Measurements from ENCODE around the gene DEPDC7. TPM values are rescaled to one million over a fixed set of nuclear protein-coding genes. Genes with fewer than 3 reads are reported as not detected.
"Not testable (repeated sequence)": the region's sequence is repeated elsewhere in the genome, so short reads cannot be mapped to it uniquely, and the experiment has no call there.

DEPDC7 gene
- total RNA-seq, 2 experiments from 2014 or later: 2.5 to 2.8 TPM

DNA sequence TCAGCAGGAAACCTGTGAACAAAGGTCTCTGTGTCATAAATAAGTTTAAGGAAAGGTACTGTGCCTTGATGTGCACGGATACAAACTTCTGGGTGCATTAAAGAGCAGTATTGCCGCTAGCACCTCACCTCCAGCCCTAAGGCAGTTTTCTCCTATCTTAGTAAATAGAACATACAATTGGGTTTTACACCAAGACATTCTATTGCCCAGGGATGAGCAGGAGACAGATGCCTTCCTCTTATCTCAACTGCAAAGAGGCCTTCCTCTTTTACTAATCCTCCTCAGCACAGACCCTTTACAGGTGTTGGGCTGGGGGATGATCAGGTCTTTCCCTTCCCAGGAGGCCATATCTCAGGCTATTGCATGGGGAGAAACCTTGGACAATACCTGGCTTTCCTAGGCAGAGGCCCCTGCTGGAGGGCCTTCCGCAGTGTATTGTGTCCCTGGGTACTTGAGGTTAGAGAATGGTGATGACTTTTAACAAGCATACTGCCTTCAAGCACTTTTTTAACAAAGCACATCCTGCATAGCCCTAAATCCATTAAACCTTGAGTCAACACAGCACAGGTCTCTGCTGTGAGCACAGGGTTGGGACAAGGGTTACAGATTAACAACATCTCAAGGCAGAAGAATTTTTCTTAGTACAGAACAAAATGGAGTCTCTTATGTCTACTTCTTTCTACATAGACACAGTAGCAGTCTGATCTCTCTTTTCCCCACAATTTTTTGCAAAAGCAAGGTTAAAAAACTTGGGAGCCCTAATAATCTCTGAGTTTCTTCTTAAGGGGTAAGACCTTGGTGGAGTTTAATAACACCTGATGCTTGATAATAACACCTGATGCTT, 34.1 kb downstream of the DEPDC7 start:
- CTCF ChIA-PET: not testable (repeated sequence)

DNA sequence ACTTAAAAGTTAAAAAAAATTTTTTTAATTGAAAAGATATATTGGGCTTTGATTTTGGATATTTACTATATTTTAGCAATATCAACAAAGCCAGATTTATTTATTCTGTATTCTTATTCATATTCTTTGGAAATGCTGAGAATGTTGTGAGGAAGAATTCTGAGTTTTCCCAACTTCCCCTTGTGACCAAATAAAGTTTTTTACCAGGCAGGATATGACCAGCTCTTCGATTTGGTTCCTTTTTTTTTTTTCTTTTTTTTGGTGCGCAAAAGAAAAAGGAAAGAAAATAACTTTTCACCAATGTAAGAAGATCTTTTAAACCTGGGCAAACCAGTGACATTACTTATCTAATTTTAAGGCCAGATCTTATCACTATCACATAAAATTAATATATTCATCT, 36.6 kb downstream of the DEPDC7 start:
- POLR2A ChIA-PET: no interaction called here
- CTCF ChIA-PET: interaction anchor here (0.7 kb wide), 1 partner anchor 14 kb away, joined by 4 read pairs; no protein-coding TSS in a partner anchor

More for the DNA sequence above, 34.1 kb downstream of the DEPDC7 start:
- POLR2A ChIA-PET: not testable (repeated sequence)

DNA sequence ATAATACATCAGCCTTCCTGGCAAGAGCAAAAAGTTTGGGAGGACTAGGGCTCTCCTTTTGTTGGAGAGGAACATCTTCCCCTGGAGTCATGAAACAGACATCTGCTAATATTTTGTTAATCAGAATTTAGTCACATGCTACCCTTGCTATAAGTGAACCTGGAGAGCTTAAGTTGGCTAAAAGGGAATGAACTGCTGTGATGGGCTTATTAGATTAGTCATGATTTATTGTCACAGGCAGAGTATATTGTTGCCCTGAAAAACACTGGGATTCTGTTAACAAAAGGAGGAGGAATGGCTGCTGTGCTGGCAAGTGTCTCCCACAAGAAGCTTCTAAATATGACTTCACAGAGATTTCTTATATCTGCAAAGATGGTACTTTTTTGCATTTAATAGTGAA, 39.7 kb downstream of the DEPDC7 start:
- CTCF ChIA-PET: interaction anchor here (1.3 kb wide), 1 partner anchor 10 kb away, joined by 3 read pairs; no protein-coding TSS in a partner anchor
- POLR2A ChIA-PET: no interaction called here

DNA sequence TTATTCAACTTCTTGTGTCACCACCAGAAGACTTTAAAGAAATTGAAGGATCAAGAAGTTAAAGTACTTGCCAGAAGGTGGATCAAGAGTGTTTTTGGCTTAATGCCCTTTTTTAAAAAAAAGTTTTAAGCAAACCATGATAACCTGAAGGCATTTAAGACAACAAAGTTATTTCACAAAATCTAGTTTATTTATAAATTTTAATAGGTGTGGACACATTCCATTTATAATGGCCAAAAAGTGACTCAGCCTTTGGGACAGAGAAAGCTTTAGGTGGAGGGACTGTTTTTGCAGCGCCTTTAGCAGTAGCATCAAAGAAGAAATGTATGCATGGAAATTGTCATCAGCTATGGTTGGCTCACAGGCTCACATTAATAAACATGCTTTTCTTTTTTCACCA, 41.6 kb downstream of the DEPDC7 start:
- CTCF ChIA-PET: interaction anchor here (0.5 to 1.4 kb wide), 2 partner anchors 8 to 64 kb away, joined by 3 to 6 read pairs; no protein-coding TSS in a partner anchor
- POLR2A ChIA-PET: interaction anchor here (0.6 kb wide), 1 partner anchor 418 kb away, joined by 3 read pairs; no protein-coding TSS in a partner anchor

DNA sequence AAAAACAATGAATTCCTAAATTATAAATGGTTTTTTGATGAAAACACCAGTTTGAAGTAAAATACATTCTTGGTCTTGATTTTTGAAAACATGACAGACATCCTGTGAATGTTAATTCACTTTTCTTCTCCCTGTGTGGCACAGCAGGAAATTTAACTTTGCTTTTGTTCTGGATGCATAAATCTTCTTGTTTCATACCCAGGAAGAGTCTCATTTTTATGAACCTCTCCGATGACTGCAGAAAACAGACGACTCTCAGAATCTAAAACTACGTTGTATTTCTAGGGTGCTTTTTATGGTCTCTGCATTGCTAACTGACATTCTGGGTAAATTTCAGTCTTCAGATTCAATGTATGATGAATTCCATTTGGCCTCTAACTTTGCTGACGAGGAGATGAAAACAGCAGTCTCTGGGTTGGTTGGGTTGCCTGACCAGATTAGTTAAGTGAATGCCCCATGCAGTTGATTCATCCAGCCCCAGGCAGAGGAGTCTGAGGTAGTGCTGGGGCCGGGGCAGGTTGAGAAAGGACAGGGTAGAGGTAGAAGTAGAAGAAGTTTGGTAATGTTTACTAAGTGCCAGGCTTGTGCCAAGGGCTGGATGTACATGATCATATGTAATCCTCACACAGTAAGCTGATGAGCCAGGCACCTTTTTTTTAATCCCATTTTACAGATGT, 43.8 kb downstream of the DEPDC7 start:
- ChIA-PET CTCF (no interaction called here), POLR2A (no interaction called here)

DNA sequence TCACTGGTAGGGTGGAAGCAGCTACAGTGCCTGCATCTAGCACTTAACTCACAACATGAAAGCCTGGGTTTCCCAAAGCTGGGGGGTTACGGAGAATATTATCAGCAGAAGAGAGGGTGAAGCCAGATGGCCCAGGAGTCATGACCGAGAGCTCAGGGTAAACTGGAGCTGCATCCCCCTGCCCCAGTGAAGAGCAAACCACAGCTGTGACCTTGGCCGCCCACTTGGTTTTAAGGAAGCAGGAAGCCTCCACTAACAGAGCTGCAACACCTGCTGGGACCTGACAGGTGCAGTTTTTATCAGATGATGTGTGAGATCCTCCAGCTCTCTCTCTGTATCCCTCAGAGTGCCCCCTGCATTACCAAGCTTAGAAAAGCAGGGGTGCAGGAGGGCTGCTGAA, 44.6 kb downstream of the DEPDC7 start:
- ChIA-PET POLR2A (no interaction called here), CTCF (interaction anchor here (2.0 kb wide), 1 partner anchor 21 kb away, joined by 6 read pairs; the partner anchor contains the start of gene TCP11L1)

DNA sequence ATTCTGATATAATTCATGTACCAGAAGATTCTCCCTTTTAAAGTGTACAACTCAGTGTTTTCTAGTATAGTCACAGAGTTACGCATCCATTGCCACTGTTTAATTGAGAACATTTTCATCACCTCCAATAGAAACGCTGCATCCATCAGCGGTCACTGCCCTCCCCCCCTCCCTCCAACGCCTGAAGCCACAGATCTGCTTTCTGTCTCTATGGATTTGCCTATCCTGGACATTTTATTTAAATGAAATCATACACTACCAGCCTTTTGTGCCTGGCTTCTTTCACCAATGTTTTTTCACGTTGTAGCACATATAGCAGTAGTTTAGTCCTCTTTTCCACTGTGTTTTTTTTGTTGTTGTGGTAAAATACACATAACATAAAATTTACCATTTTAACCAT, 46.5 kb downstream of the DEPDC7 start:
- ChIA-PET POLR2A (no interaction called here), CTCF (interaction anchor here (1.7 to 2.0 kb wide), 2 partner anchors 22 to 102 kb away, joined by 6 read pairs; partner anchors contain the start of gene TCP11L1)

DNA sequence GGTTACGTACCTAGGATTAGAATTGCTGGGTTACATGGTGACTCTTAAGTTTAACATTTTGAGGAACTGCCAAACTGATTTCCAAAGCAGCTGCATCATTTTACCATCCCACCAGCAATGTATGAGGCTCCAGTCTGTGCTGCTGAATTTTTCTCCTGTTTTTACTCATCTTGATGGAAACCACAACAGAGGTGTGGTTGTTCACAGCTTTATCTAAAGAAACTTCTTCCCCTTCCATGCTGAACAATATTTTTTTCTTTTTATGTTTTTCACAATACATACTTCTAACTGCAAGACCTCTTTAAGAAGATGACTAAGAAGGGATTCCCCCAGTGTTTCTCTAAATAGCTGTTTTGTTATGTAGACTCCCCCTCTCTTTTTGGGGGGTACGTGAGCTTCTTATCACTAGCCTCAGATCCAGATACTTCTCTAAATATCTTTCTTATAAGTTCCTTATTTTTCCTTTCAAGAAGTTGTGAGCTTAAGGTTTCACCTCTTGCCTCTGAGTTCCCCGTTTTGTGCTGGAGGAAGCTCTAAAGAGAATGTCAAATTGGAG, 47.7 kb downstream of the DEPDC7 start:
- ChIA-PET CTCF (interaction anchor here (0.7 to 3.3 kb wide), 4 partner anchors 11 to 104 kb away, joined by 3 to 15 read pairs (median 4); partner anchors contain the start of gene TCP11L1), POLR2A (interaction anchor here (0.6 to 1.3 kb wide), 4 partner anchors 20 to 1007 kb away, joined by 3 to 6 read pairs (median 5); partner anchors contain the start of genes QSER1 and TCP11L1)

DNA sequence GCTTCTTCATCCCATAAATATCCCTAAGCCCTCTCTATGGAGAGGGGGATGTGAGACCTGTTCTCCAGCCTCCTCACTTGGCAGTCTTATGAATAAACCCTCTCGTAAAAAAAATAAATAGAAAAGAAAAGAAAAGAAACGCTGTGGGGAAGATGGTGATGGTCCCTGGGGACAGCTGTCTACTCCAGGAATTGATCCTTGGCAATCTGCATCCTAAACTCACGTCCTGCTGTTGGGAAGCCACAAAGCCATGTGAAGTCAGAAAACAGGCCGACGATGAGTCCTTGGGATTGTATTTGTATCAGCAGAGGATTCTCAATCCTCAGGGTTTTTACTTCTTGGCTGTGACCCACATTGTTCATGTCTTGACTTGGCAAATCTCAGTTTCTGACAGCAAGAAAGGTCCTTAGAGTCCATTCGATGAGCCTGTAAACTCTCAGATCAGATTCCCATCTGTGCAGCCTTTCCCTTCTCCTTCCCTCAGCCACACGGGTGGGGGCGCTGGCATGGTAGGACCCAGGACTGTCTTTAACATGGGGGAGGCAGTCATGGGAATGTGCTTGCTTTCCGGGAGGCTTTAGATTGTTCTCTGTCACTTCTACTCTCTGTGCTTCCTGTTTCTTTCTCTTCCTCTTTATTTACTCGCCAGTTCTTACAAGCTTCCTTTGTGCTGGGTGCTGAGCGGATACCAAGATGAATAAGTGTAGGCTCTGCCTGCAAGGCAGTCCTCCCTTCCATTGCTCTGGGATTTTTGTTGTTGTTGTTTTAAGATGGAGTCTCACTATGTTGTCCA, 48.6 kb downstream of the DEPDC7 start:
- CTCF ChIA-PET: interaction anchor here (0.7 to 3.3 kb wide), 8 partner anchors 10 to 106 kb away, joined by 3 to 15 read pairs (median 8); partner anchors contain the start of gene TCP11L1
- POLR2A ChIA-PET: interaction anchor here (0.9 to 1.3 kb wide), 3 partner anchors 21 to 172 kb away, joined by 4 to 6 read pairs (median 6); partner anchors contain the start of genes QSER1 and TCP11L1

DNA sequence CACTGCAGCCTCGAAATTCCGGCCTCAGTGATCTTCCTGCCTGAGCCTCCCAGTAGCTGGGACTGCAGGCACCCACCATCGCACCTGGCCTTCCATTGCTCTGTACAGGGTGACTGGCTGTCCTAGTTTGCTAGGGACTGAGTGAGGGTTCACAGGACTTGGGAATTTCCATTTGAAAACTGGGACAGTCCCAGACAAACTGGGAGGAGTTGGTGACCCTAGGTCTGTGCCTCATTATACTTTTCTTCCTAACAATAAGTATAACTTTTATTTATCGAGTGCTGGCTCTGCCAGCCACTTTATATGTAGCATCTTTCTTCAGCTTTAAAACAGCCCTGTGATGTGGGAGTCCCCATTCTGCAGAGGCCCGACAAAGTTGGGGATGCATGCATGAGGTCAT, 49.2 kb downstream of the DEPDC7 start:
- CTCF ChIA-PET: interaction anchor here (0.9 to 3.3 kb wide), 14 partner anchors 8 to 107 kb away, joined by 3 to 15 read pairs (median 4); partner anchors contain the start of gene TCP11L1
- POLR2A ChIA-PET: no interaction called here

DNA sequence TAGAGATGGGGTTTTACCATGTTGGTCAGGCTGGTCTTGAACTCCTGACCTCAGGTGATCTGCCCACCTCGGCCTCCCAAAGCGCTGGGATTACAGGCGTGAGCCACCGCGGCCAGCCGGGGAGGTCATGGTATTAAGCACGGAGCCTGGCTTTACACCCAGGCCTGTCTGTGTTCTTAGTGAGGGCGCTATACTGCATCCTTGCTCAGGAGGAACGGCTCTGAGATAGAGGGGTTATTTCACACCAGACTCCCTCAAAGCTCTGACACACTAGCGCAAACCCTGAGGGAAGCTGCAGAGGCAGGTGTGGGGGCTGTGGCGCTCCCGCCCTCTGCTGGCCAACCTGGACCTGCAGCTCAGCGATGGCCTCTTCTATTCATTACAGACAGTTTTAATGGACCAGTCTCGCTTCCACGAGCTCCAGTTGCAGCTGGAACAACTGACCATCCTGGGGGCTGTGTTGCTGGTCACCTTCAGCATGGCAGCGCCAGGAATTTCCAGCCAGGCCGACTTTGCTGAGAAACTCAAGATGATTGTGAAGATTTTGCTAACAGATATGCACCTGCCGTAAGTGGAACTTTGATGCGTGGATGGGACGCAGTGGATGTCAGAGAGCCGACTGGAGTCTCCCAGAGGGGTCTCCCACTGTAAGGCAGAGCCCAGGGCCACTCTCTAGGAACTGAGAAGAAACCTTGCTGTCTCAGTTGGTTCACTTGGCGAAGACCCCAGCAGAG, 49.9 kb downstream of the DEPDC7 start:
- ChIA-PET CTCF (interaction anchor here (0.7 to 3.3 kb wide), 18 partner anchors 8 to 133 kb away, joined by 3 to 15 read pairs (median 4); partner anchors contain the start of gene TCP11L1), POLR2A (no interaction called here)

DNA sequence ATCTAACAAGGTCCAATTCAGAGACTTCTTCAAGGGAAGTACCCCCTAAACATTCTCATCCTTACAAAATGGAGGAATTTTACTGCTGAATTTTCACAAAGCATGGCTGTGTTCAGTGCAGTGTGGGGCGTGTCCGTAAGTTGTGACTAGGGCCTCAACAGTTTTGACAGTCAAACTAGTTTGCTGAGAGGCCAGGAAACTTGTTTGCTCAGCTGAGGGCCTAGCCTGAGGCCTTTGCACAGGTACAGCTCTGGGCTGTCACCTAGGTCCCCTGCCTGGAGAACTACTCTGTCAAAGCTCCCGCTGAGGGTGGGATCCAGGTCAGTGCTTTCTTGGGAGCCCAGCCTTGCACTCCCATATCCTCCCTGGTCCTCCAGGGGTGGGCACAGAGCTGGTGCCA, 51.6 kb downstream of the DEPDC7 start:
- CTCF ChIA-PET: interaction anchor here (1.4 to 1.5 kb wide), 2 partner anchors 23 to 257 kb away, joined by 3 to 4 read pairs; no protein-coding TSS in a partner anchor
- POLR2A ChIA-PET: no interaction called here

DNA sequence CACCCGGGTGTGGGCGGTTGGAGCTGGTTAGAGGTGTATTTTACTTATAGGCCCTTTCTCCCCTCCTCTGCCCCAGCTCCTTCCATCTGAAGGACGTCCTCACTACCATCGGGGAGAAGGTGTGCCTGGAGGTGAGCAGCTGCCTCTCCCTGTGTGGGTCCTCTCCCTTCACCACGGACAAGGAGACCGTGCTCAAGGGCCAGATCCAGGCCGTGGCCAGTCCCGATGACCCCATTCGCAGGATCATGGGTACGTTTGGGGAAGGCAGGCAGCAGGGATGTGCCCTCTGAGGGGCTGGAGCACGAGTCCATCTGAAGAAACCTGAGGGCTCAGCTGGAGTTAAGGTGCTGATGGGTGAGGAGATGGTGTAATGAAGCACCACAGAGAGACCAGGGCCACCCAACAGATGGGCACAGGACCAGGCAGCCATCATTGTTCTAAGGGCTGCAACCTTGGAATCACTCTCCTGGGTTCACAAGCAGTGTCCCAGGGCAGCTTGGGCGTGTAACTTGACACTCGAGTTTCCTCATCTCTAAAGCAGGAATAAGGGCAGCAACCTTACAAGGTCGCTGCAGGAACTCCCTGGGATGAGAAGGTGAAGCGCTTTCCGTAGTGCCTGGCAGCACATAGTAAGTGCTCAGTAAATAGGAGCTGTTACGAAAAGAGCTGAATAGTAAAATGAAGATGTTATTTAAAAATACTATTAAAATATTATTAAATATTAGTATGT, 53.1 kb downstream of the DEPDC7 start:
- ChIA-PET POLR2A (no interaction called here), CTCF (interaction anchor here (1.0 kb wide), 1 partner anchor 100 kb away, joined by 3 read pairs; no protein-coding TSS in a partner anchor)

DNA sequence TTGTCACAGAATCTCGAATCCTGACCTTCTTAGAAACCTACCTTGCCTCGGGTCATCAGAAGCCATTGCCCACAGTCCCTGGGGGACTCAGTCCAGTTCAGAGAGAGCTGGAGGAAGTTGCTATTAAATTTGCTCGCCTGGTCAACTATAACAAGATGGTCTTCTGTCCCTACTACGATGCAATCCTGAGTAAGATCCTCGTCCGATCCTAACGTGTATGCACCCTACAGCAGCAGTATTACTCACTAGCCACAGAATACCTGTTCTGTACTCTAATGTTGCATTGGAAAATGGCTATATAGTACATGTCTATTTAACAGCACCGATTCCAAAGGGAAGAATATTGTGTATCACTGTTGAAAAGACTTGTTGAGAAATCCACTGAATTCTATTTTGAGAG, 56.8 kb downstream of the DEPDC7 start:
- POLR2A ChIA-PET: no interaction called here
- CTCF ChIA-PET: interaction anchor here (1.3 kb wide), 1 partner anchor 113 kb away, joined by 3 read pairs; no protein-coding TSS in a partner anchor

Measured in activated CD8-positive, alpha-beta memory T cell treated with anti-CD3 and anti-CD28 coated beads for 36 hours (primary cell).